HG03565 (cell line): Measurements from ENCODE around the gene SLC25A10.

Source experiments
- ATAC-seq: cut with Tn5 transposase; IDR thresholded peaks from one replicate; pipeline ENCODE4 v1.9.1; 2021; ENCODE audit warnings: mild to moderate bottlenecking, moderate library complexity; ENCODE audit not compliant: unreplicated experiment

SLC25A10 gene

DNA sequence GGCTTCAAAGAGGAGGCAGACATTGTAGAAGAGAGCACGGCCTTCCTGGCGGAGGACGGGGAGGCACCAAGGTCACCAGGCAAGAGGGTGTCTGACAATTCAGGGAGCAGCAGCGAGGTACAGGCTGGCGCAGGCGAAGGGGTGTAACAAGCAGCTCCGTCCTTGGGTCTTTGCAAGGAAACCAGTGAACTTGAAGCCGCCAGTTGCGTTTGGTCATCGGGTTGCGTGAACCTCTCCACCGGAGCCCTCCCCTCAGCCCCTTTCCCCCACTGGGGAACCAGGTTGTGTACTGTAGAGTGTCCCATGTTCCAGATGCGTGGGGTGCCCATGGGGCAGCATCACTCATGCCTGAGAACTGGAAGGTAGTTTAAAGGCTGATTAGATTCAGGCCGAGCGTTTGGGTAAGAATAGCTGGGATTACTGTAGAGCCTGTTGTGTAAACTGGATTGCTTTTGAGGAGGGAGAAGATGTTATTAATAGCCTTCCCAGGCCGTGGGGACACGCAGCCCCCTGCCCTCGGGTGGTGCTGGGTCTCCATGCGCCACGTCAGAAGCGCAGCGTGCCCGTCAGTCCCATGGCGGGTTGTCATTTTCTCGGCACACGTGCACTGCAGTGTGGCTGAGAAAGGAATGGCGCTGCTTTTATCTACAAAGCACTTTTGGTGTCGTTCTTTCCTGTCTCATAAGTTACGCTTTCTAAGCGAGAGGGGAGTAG, 6.4 kb upstream of the SLC25A10 start:
- ATAC-seq, result no peak

DNA sequence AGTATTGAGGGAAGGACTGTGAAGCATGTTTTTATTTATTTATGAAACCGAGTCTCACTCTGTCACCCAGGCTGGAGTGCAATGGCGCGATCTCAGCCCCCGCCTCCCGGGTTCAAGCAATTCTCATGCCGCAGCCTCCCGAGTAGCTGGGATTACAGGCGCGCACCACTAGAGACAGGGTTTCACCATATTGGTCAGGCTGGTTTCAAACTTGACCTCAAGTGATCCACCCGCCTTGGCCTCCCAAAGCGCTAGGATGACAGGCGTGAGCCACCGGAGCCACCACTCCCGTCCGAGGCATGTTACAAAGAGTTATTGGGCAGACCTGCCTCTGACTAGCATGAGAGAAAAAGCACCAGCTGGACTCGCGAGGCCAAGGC, 5.9 kb upstream of the SLC25A10 start:
- ATAC-seq, result no peak

DNA sequence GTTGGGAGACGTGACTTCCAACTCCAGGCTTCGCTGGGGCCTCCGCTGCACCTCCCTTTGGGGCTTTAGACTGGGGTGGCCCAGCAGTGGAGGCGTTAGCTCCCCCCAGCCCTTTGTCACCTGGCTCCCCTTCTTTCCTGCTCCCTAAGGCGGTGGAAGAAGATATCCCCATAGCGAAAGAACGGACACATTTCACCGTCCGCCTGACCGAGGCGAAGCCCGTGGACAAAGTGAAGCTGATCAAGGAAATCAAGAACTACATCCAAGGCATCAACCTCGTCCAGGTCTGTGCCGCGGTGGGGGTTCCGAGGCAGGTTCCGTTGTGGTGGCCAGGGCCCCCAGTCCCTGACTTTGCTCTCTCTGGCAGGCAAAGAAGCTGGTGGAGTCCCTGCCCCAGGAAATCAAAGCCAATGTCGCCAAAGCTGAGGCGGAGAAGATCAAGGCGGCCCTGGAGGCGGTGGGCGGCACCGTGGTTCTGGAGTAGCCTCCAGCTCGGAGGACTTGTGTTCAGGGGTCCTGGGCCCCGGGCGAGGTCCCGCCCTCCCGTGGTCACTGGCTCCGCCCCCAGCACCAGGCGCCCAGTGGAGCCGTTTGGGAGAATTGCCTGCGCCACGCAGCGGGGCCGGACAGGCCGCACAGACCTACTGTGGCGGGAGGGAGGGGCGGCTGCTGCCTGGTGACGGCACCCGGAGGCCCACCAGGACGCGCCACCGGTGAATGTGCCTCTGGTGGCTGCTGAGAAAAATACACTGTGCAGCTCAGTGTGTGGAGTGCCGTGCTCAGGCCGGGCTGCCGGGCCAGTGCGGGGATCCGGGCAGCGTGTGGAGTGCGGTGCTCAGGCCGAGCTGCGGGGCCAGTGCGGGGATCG, 5.1 kb upstream of the SLC25A10 start:
- ATAC-seq, result no peak

DNA sequence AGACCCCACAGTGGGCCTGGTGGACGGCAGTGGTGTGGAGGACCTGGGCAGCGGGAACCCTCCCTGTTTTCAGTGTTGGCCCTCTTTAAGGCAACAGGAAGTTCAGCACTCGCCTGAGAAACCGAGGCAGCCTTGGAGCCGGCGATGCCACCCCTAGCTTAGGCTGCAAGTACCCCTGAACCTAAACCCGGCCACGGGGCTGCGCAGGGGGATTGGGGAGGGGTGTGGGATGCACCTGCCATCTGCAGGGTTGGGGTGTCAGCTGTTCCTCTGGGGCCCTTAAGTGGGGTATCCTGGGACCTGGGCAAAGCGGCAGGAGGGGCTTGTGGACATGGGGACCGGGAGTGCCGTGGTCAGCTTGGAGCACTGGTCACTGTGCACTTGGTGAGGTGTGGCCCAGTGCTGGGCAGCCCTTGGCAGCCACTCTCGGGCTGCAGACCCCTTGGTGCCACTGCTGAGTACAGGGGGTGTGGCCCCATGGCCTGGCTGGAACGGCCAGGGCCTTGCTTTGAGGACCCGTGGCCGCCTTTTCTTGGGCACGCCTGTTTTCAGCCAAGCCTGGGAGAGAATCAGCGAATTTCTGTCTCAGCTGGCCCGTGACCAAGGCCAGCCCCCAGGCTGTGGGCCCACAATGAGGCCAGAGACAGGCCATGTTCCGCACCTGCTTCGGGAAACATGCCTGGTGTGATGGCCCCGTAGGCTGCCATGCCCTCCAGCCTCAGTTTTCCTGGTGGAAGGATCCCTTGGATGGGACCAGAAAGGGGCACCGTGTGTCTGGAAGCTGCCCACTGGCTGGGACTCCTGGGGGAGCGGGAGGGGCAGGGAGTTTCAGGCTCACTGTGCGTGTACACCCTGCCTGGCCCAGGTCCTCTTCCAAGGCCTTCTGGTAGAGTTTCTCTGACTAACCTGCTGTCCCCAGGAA, 4.1 kb upstream of the SLC25A10 start:
- no peak for ATAC-seq

DNA sequence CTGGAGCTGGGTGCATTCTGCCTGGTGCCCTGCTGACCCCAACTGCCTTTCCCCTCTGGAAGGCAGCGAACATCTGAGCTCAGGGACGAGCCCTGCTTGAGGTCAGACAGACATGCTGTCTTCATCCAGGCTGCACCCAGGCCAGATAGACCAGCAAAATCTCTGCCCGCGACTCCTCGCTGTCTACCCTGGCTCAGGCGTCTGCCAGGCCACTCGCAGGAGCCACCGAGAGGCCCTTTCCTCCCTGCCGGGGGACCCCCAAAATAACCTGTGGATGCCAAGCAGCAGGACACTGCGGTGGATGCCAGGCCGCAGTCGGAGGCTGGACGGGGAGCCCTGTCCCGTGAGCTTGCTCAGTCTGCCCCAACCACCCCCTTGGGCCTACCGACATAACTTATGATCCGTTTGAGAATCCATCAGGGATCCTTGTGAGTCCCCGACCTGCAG, 3.3 kb upstream of the SLC25A10 start:
- no peak for ATAC-seq

DNA sequence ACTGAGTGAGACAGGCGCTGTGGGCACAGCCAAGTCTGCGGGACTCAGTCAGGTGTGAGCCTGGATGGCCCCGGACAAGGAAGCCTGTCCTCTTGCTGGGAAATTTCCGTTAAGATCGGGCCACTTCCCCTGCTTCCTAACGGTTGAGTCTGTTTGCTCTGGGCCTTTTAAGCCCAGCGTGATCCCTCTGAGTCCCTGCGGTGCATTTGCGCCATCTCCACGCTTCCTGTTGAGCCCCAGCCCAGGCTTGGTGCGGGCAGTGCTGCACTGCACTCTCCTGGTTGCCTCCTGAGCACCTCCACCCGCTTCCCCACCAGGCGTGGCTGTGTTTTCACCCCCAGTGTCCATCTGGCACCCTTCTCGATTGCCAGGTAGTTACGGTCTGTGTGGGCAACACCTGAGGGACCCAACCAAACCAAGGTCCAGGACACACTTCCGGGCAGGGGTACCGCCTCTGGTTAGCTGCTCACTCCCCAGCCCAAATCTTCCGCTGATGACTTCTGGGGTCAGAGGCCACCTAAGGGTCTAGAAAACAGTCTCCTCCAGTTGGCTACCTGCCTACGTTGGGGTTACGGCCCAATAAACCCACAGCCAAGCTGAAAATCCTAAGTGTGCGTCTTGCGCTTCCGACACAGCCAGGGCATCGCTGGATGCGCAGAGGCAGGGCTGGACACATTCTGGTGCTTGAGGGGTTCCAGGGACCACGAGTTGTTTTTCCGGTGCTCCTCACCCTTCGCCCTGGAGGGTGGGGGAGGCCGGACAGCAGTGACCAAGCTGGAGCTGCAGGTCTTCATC, 1.4 kb upstream of the SLC25A10 start:
- no peak for ATAC-seq

DNA sequence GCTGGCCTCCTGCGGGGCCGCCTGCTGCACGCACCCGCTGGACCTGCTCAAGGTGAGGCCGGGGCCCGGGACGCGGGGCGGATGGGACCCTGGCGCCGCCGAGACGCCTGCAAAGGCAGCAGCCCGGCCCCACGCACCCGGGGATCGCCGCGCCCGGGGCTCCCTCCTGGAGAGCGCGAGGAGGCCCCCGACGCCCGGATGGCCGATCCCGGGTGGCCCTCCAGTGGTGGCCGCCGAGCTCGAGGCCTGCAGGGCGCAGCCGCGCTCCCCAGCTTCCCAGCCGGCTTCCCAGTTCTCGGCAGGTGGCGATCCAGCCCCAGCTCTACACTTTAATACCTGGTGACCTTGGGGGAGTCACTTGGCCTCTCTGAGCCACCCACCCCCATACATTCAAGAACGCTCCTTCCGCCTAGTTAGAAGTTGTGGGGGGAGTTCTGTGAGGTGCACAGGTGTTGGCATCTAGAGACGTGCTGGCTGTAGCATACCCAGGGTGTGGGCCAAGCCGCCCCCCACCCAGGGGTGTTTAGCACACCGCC, 452 bp downstream of the SLC25A10 start:
- peak; percentile 4 for ATAC-seq

DNA sequence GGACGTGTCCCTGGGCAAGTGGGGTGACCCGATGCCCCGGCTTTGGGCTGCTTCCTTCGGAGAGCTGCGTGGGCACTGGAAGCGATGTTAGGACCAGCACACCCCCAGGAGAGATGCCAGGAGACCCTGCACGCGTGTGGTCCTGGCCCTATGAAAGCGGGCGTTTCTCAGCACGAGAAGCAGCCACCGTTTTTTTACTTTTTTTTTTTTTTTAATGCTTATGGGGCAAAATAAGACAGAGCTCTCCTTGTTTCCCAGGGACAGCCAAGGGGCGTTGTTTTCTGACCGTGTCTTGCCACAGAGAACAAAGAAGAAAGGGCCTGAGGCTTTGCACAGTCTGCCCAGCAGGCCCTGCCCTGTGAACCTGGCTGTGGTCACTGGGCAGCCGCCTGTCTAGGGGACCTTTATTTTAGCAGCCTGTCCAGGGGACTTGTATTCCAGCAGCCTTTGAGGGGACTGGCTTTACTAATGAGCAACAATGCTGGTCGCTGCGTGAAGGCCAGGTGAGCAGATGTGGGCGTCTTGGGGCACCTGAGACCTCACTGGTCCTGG, 996 bp downstream of the SLC25A10 start:
- no peak for ATAC-seq

DNA sequence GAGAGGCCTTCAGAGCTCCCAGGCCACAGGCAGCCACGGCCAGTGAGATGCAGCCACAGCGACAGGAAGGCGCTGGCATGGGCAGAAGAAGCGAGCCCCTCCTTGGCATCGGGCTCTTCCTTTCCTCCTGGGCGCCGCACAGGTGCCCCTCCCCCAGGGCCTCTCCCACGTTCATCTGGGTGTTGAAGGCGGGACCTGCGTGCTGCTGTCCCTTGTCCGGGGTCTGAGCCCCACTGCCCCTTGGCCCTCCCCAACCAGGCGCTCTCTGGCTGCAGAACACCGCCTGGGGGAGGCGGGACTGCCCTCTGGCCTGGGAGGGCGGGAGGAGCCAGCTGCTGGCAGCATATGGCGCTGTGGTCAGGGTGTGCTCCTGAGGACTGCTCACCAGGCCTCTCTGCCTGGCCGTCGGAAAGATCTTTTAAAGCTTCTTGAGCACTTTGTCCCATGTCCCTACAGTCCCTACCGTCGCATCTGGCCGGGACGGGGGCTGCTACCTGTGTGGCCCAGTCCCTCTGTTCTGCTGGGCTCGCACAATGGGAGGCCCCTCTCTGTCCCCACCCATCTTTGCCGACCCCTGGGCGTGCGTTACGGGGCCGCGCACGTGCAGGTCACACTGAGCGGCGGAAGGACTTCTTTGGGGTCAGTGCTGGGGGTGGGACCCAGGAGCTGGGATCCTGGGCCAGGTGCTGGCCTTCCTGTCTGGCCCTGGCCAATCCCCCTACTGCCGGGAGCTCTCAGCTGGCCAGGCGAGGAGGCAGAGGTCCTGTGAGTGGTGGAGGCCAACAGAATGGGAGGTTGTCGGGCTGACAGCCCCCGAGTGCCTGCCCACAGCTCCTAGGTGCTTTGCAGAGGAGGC, 1.7 kb downstream of the SLC25A10 start:
- ATAC-seq, result no peak

DNA sequence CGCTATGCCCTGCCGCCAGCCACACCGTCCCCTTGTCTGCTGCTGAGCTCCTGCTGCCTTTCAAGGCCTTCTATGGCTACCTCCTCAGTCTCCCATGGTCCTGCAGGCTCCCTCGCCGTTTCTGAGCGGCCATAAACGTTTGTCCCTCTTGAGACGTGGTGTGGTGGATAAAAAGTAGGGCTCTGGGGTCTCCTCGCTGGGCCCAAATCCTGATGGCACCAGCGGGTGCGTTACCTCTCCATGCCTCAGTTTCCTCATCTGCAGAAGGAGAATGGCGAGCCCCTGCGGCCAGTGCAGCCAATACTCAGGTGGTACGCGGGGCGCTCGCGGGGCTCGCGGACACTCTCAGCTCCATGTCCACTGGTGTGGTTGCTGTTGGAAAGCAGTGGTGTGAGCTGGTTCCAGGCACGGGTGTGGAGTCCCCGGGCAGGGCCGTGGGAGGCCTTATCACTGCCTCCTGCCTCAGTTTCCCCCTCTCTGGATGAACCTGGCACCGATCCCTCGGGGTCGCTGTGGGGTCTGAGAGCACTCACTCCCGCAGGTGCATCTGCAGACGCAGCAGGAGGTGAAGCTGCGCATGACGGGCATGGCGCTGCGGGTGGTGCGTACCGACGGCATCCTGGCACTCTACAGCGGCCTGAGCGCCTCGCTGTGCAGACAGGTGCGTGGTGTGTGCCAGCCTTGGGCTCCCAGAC, 2.5 kb downstream of the SLC25A10 start:
- no peak for ATAC-seq

DNA sequence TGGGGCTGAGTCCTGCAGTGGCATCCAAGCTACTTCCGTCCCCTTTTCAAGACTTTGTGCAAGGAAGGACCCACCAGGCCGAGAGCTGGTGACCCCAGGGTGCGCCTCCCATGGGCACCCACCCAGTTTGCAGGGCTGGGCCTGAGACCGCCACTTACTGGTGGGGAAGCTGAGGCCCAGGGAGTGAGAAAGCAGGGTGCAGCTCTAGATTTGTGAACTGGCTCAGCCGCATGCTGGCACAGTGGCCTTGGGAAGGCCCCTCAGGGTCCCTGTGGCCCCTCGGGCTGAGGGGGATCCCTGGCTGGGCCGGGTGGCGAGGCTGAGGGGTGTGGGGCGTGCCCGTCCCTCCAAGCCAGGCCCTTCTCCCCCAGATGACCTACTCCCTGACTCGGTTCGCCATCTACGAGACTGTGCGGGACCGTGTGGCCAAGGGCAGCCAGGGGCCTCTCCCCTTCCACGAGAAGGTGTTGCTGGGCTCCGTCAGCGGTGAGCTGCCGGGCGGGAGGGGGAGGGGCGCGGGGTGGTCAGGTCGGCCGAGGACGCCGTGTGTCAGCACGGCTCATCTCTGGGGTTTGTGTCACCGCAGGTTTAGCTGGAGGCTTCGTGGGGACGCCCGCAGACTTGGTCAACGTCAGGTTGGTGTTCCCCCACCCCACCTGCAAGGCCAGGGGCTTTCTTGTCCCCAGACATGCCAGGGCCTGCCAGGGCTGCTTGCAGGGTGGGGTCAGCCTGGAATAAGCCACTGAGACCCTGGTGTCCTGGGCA, 3.2 kb downstream of the SLC25A10 start:
- no peak for ATAC-seq

DNA sequence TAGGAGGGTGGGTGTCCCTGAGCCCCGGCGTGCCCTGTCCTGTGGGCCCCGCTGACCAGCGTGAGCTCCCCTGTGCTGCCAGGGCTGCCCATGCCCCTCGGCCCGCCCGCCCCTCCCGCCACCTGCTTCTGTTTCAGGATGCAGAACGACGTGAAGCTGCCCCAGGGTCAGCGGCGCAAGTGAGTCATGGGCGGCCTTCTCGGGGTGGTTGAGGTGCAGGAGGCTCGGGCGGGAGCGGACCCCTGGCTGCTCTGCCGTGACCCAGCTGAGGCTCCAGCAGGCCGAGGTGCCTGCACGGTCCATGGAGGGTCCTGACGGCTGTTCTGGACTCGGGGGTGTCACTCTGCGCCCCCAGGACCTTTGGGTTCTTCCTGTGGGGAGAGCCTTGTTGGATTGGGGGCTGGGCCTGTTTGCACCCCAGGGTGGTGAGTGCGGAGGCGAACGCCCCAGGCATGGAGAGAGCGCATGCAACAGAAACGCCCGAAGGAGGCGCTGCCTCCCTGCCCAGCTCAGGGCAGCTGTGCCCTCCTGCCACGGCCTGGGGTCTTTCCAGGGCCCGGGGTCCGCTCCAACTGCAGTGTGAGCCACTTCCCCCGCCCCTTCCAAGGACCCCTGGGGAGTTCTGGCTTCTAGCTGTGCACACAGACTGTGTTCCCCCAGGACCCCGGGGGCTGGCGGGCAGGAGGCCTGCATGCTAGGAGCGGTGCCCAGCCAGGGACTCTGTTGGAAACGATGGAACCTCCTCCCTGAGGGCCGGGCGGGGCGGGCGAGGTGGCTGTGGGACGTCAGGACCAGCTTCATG, 4.0 kb downstream of the SLC25A10 start:
- ATAC-seq, result no peak

DNA sequence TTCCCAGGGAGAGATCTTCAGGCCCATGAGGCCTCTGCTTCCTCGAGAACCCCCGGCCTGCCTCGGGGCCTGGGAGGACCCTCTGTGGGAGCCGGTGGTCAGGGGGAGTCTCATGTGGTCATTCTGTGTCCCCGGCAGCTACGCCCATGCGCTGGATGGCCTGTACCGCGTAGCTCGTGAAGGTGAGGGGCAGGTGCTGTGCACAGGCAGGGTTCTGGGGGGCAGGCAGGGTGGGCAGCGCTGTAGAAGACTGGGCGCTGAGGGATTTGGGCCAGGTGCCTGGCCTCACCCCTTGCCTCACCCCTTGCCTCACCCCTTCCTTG, 4.6 kb downstream of the SLC25A10 start:
- no peak for ATAC-seq

DNA sequence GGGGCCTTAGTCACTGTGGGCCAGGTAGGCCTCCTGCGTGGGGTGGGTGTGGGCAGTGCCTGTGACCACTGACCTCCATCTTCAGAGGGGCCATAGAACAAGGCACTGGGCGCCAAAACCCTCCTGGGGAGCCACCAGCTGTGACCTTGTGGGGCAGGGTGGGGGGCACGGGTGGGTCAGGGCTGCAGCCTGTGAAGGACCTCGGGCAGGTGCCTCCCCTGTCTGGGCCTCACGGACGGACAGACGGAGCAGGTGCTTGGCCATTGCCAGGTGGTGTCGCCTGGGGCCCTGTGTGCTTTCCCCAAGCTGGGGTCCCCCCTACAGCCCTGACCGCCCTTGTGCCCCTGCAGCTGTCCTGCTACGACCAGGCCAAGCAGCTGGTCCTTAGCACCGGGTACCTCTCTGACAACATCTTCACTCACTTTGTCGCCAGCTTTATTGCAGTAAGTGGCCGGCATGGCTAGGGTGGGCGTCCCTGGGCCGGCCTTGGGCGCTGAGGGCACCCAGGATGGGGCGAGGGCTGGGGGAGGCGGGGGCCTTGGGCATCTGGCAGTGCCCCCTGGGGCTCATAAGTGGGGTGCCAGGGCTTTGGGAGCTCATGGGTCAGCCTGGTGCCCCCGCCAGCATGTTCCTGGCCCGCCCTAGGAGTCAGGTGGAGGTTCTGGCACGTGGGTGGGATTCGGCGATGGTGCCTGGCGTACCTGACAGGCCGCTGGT, 5.1 kb downstream of the SLC25A10 start:
- no peak for ATAC-seq

DNA sequence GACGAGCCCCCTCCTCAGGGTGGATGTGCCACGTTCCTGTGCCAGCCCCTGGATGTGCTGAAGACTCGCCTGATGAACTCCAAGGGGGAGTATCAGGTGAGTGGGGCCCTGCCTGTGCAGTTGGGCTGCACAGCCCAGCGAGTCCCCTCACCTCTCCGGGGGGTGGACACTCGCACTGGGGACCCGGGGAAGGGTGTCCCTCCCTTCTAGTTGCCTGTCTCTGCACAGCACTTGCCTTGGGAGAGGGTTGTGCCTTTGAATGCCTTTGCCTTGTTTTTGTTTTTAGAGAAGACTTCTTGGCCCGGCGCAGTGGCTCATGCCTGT, 5.6 kb downstream of the SLC25A10 start:
- ATAC-seq, result no peak
